K562 (cell line): ENCODE measurements around the gene PLEKHN1. TPM values are rescaled to one million over a fixed set of nuclear protein-coding genes. Genes with fewer than 3 reads are reported as not detected.

Experiments used
- ARID1B ChIP-seq: fragments of 450-650 bp; IDR thresholded peaks from 2 replicates; pipeline ENCODE4 v1.6.1; 2016; ENCODE audit warnings: antibody characterized with exemption, mild to moderate bottlenecking, inconsistent platforms
- CEBPB ChIP-seq: fragments of 450-650 bp; IDR thresholded peaks from 2 replicates; pipeline ENCODE4 v1.6.1; 2016; ENCODE audit warnings: missing genetic modification characterization, missing compliant biosample characterization
- KDM5B ChIP-seq: fragments of 200-600 bp; sonication (generic); IDR thresholded peaks from 2 replicates; pipeline ENCODE4 v1.6.1; 2012; ENCODE audit warnings: low read depth, mild to moderate bottlenecking, moderate library complexity, low read length, control low read depth, inconsistent platforms; ENCODE audit not compliant: insufficient replicate concordance
- POLR3G ChIP-seq: IDR thresholded peaks from 2 replicates; pipeline ENCODE4 v1.6.1; 2011; ENCODE audit not compliant: insufficient read length, insufficient replicate concordance; ENCODE audit errors: extremely low read depth
- RB1 ChIP-seq: fragments of 450-650 bp; IDR thresholded peaks from 2 replicates; pipeline ENCODE4 v1.6.1; 2017; ENCODE audit warnings: low read depth, mild to moderate bottlenecking
- ZNF41 ChIP-seq: fragments of 250-450 bp; sonication (Bioruptor Pico); conservative IDR thresholded peaks from 2 replicates; pipeline ENCODE4 v1.4.0; 2020; ENCODE audit warnings: mild to moderate bottlenecking
- ZNF75A ChIP-seq: fragments of 450-650 bp; formaldehyde crosslinking; IDR thresholded peaks from 2 replicates; pipeline ENCODE4 v1.4.0; 2020; ENCODE audit warnings: mild to moderate bottlenecking
- polyA plus RNA-seq, 8 experiments: library from polyadenylated mRNA; depleted of rRNA in 4 of 8; stranded (reverse) in 5 of 8; unstranded in 3 of 8; fragments of >200 nt; fragmentation: Nextera tagmentation in 2 of 8; fragmentation: Illumina TruSeq in 1 of 8; extraction: Ambion mirVana in 2 of 8; extraction: Trizol in 1 of 8; gene quantifications; 2 replicates each; pipeline versions ENCODE4 v1.2.1 to v1.2.3, GENCODE V29; 2011 to 2014; ENCODE audit warnings: inconsistent platforms in 1 of 8, missing spikeins in 1 of 8
- total RNA-seq, 7 experiments: library from RNA; depleted of rRNA in 6 of 7; stranded (reverse); fragments of >200 nt in 6 of 7; fragmentation: Illumina TruSeq in 2 of 7; extraction: Trizol in 2 of 7; gene quantifications; 2 replicates each; pipeline versions ENCODE4 v1.2.1 to v1.2.3, GENCODE V29; 2011 to 2021; ENCODE audit warnings: low replicate concordance in 1 of 7
- TF ChIP-seq, protein P1 (sequence below): fragments of 450-650 bp; formaldehyde crosslinking; IDR thresholded peaks from 2 replicates; pipeline ENCODE4 v1.4.0; 2022; ENCODE audit warnings: mild to moderate bottlenecking, moderate library complexity
- TF ChIP-seq, protein P2 (sequence below): fragments of 450-650 bp; conservative IDR thresholded peaks from 2 replicates; pipeline ENCODE4 v1.6.1; 2016; ENCODE audit warnings: missing genetic modification characterization, low read depth, mild to moderate bottlenecking, control low read depth, missing compliant biosample characterization
- TF ChIP-seq, protein P3 (sequence below): fragments of 250-450 bp; sonication (Bioruptor Pico); IDR thresholded peaks from 2 replicates; pipeline ENCODE4 v1.5.0; 2020; ENCODE audit warnings: mild to moderate bottlenecking, borderline replicate concordance
- TF ChIP-seq, protein P4 (sequence below): fragments of 250-450 bp; sonication (Bioruptor Pico); IDR thresholded peaks from 2 replicates; pipeline ENCODE4 v1.5.0; 2022; ENCODE audit warnings: mild to moderate bottlenecking

PLEKHN1 gene
- total and polyA plus RNA-seq, 9 of the 15 experiments (the other 6 are each of a cell fraction or from before 2014, with no cell fraction given), result 0.07 to 1.5 (median 0.13) TPM; not detected in 2

DNA sequence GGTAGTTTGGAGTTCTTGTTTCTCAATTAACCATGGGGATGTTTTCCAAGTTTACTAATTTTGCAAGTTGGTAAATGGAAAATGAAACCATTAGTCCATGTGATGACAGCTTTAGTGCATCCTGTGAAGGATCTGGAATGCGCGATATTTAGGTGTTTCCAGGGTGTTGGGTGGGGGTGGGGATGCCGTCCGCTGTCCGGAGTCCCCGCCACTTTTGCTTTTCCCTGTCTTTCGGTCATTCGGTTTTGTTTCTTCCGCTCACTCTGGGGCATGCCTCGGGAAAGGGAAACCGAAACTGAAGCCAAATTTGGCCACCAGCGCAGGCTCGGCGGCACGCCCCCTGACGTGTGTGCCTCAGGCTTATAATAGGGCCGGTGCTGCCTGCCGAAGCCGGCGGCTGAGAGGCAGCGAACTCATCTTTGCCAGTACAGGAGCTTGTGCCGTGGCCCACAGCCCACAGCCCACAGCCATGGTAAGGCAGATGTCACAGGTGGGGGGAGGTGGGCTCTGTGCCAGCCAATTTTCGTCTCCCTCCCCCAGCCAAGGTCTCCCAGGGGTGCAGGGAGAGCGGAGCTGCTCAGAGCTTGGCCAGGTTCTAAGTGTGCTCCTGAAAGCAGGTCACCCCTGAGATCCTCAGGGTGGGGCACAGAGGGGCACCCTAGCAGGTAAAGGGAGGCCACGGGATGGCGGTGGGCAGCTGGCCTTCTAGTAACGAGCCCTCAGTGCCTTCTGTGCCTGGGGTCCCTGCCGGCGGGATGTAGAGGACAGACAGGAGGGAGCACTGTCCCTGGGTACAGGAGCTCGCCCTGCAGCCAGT, 47.0 kb downstream of the PLEKHN1 start, which contains the start of gene ISG15 (continued):
- TF ChIP-seq ZNF41 (no peak), RB1 (no peak), ZNF75A (CRISPR knock-in tag) (no peak), POLR3G (no peak), ARID1B (peak; percentile 76), KDM5B (peak; percentile 72), CEBPB (tag) (peak; percentile 37; the same call in 1 of the 2 replicates)
- TF ChIP-seq, protein P1, sequence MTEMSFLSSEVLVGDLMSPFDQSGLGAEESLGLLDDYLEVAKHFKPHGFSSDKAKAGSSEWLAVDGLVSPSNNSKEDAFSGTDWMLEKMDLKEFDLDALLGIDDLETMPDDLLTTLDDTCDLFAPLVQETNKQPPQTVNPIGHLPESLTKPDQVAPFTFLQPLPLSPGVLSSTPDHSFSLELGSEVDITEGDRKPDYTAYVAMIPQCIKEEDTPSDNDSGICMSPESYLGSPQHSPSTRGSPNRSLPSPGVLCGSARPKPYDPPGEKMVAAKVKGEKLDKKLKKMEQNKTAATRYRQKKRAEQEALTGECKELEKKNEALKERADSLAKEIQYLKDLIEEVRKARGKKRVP (CRISPR knock-in tag), result no peak
- TF ChIP-seq, protein P2, sequence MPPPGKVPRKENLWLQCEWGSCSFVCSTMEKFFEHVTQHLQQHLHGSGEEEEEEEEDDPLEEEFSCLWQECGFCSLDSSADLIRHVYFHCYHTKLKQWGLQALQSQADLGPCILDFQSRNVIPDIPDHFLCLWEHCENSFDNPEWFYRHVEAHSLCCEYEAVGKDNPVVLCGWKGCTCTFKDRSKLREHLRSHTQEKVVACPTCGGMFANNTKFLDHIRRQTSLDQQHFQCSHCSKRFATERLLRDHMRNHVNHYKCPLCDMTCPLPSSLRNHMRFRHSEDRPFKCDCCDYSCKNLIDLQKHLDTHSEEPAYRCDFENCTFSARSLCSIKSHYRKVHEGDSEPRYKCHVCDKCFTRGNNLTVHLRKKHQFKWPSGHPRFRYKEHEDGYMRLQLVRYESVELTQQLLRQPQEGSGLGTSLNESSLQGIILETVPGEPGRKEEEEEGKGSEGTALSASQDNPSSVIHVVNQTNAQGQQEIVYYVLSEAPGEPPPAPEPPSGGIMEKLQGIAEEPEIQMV (tag), result 0 out of 2 replicates have a peak, but pooled peaks have one; percentile 61
- TF ChIP-seq, protein P3, sequence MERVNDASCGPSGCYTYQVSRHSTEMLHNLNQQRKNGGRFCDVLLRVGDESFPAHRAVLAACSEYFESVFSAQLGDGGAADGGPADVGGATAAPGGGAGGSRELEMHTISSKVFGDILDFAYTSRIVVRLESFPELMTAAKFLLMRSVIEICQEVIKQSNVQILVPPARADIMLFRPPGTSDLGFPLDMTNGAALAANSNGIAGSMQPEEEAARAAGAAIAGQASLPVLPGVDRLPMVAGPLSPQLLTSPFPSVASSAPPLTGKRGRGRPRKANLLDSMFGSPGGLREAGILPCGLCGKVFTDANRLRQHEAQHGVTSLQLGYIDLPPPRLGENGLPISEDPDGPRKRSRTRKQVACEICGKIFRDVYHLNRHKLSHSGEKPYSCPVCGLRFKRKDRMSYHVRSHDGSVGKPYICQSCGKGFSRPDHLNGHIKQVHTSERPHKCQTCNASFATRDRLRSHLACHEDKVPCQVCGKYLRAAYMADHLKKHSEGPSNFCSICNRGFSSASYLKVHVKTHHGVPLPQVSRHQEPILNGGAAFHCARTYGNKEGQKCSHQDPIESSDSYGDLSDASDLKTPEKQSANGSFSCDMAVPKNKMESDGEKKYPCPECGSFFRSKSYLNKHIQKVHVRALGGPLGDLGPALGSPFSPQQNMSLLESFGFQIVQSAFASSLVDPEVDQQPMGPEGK (CRISPR knock-in tag), result no peak
- TF ChIP-seq, protein P4, sequence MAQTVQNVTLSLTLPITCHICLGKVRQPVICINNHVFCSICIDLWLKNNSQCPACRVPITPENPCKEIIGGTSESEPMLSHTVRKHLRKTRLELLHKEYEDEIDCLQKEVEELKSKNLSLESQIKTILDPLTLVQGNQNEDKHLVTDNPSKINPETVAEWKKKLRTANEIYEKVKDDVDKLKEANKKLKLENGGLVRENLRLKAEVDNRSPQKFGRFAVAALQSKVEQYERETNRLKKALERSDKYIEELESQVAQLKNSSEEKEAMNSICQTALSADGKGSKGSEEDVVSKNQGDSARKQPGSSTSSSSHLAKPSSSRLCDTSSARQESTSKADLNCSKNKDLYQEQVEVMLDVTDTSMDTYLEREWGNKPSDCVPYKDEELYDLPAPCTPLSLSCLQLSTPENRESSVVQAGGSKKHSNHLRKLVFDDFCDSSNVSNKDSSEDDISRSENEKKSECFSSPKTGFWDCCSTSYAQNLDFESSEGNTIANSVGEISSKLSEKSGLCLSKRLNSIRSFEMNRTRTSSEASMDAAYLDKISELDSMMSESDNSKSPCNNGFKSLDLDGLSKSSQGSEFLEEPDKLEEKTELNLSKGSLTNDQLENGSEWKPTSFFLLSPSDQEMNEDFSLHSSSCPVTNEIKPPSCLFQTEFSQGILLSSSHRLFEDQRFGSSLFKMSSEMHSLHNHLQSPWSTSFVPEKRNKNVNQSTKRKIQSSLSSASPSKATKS (CRISPR knock-in tag), result no peak
